DMS114 treated with DMSO at 0.1 percent for 48 hours (cell line): ENCODE measurements around the gene LEMD2.

Experiments
- DNase-seq: peaks from one replicate; lab custom pipeline; 2025; ENCODE audit not compliant: unreplicated experiment; lab: John Stamatoyannopoulos, UW

The LEMD2 gene

DNA sequence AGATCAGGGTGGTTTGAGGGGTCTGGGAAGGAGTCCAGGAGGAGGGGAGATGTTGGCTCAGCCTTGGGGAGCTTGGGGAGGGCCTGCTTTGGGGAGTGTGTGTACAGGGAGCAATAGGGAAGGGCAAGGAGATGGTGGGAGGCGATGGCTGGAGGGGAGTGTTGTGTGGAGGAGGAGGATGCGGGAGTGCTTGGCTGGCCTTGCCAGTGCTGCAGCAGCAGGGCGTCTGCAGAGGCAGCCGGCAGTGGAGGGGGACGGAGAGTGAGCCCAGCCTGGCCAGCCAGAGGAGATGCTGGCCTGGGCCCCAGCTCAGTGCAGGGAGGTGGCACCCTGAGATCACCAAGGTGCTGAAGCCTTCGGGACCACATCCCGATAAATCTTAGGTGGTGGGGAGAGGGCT is 46.1 kb downstream of the LEMD2 start:
- DNase-seq = no peak

- DNase-seq = no peak
Observed at GRCh38 chr6:33742092-33742491, 46.8 kb downstream of the LEMD2 start.

- no peak for DNase-seq
Observed at GRCh38 chr6:33740794-33741193, 48.1 kb downstream of the LEMD2 start.

DNA sequence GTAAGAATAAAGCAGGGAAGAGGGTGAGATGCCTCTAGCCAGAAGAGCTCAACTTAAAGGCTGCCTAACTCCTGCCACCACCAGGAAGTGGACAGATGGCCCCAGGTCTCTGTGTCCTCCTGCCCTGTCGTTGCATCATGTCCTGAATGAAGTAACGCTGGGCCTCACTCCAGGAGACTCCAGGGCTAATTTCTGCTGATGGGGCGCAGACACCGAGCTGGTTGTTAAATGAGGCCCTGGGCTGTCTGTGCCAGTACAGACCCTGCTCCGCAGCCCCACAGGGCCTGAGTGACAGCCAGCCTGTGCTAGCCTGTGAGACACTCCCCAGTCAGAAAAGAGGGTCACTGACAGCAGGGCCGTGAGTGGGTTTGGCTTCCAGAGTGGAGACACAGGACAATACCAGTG is 48.7 kb downstream of the LEMD2 start:
- no peak for DNase-seq

GRCh38 chr6:33739571-33739970 is 49.4 kb downstream of the LEMD2 start:
- DNase-seq = no peak

DNA sequence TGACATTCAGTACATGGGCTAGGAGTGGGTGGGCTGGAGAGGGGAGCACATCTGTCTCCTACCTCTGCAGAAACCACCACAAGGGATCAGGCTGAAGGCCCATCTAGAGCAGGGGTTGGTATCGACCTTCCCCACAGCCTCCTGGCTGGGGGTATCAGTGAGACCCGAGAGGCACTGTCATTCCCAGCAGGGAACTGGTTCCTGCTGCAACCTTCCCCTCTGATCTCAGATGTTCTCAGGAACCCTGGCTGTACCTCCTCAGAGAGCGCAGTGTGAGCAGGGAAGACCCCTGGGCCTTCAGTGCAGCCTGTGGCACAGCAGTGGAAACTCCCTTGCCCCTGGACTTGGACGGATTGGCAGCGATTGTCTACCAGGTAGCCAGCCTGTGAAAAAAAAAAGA is 50.1 kb downstream of the LEMD2 start:
- no peak for DNase-seq

DNA sequence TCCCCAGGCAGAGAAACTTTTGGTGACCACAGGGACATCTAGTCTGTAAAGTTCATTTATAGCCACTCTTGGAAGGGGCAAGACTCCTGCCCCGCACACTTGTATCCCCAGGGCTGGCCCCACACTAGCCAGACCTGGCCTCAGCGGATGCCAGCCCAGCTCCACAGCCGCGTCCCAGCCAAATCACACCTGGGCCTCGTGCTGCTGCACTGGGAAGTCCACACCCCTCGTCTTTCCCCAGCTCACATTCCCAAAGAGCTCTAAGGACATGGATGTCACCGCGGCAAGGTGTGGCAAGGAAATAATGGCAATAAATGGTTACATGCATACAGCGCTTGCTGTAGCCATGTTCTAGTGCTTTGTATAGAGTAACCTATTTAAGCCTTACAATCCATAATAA is 50.8 kb downstream of the LEMD2 start:
- no peak for DNase-seq

DNA sequence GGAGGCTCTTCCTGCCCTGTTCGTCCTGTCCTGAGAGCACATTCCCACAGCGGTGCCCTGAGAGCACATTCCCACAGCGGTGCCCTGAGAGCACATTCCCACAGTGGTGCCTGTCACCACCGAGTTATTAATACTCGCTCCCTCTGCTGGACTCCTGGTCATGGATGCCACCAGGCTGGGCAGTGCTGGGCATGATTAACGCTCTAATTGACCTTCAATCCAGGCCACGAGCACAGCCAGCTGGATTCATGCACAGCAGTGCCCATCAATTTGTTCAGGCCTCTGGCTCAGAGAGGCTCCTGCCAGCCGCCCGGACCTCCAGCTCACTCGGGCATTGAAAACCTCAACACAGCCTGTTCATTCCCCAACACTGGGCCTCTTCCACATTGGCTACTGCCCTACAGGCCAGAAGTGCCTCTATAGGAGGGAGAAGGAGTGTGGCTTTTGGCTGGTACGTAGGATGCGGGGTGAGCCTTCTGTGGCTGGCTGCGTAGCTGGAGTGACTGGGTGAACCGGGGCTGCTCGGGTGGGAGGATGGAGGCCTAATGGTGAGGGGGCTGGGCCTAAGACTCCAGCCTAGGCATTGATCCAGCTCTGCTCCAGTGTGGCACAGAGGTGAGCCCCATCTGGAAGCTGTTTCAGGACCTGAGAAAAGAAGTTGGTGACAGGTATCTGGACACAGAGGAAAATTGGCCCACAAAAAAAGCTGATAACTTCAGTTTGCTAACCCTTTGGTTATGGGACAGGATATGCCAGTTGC is 51.5 kb downstream of the LEMD2 start:
- no peak for DNase-seq

DNA sequence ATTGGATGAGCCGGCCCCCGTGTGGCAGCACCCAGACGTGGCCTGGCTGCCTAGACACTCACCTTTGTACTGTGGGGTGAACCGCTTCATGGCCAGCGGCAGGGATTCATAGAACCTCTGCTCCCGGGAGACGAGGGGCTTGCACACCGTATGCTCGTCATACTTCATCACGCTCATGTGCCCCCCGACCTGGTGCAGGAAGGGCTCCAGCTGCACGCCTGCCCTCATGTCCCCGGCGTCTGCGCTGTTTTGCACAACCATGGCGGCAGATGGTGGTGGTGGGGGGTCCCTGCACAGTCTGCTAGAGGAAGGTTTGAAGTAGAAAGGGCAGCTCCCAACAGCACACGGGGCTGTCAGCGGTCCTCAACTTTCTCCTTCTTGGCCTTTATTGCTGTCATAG is 53.7 kb downstream of the LEMD2 start:
- no peak for DNase-seq

- DNase-seq = no peak
Observed at GRCh38 chr6:33733709-33734007, 55.3 kb downstream of the LEMD2 start.

GRCh38 chr6:33732817-33733708 is 55.9 kb downstream of the LEMD2 start:
- no peak for DNase-seq

GRCh38 chr6:33732385-33732784 is 56.5 kb downstream of the LEMD2 start:
- DNase-seq = no peak

GRCh38 chr6:33731751-33732282 is 57.1 kb downstream of the LEMD2 start:
- no peak for DNase-seq

DNA sequence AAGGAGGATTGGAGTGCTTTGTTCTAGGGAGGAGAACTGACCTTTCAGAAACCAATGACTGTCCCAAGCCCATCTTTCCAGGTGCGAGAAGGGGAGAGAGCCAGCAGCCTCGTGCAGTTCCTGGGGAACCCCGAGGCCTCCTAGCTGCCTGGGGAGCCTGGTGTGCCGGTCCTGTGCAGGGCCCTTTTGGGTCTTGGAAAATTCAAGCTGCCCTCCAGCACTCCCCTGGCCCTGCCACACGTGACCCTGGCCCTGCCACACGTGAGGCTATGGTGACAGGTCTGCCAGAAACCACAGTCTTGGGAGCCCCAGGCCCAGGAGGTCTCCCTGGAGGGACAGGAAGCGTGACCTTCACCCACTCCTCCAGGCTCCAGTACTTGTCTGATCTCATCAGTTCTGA is 57.9 kb downstream of the LEMD2 start:
- no peak for DNase-seq

DNA sequence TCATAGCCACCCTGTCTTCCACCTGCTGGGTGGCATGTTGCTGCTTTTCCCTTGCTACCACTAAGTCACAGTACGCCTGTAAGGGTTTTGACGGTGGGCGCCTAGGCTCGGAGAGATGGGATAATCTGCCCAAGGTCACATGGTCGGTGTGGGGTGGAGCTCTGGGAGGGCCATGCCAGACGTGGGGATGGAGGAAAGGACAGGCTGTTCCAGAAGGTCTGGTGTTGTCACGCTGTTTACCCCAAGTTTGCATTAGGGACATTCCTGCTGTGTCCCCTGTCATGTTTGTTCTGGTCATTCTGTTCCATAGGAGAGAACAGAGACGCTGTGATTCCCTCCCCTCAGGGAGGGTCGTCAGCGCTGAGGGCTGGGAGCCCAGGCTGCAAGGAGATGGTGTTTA is 58.3 kb downstream of the LEMD2 start:
- no peak for DNase-seq

DNA sequence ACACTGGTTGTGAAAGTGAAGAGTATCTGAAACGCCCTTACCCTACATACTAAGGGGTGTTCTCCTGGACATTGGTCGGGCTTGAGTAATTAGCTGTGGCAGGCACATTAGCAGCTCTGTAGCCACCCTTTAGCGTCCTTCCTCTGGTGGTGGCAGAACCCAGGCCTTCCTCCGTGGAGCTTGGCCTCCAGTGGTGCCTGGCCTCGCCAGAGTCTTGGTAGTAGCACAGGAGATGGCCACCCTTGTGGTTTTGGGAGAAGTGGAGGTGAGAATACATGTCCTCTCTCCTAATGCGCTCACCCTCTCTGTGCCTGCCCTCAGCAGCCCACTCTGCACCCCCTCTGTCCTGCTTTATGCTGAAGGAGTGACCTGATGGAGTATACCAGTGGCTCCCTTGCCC is 59.9 kb downstream of the LEMD2 start:
- no peak for DNase-seq

DNA sequence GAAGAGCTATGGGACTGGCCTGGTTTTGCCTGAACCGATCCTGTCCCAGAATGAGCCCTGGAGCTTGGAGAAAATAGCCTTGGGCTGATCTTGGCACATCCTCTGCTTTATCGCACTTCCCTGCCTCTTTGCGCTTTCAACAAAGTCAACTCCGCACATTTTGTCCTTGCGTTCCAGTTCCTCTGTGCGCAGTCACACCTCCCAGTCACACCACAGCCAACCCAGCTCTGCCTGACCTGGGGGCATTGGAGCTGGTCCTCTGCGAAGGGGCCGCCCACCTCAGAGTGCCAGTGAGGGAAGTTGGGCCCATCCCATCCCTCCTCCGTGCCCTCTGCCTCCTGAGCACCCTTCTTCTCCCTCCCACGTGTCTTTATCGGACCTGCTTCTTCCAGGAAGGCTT is 60.5 kb downstream of the LEMD2 start:
- DNase-seq = no peak

- no peak for DNase-seq
Observed at GRCh38 chr6:33727932-33728331, 61.0 kb downstream of the LEMD2 start.

DNA sequence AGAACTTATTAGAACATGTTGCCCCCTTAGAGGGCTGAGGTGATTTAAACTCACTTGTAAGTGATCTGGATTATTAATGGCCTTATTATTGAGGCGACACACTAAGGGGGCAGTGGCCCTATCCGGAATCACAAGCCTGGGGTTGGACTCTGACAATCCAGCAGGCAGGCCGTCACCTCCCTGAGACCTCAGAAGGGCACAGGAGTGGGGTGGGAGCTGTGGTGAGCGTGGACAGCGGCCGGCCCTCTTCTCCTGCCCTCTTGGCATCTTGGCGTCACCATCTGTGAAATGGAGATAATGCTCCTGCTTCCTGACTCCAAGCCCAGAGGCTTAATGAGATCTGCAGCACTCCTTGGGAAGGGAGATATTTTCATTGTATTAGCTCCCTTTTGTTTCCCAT is 61.8 kb downstream of the LEMD2 start:
- DNase-seq = no peak

GRCh38 chr6:33726696-33727095 is 62.2 kb downstream of the LEMD2 start:
- DNase-seq = no peak

DNA sequence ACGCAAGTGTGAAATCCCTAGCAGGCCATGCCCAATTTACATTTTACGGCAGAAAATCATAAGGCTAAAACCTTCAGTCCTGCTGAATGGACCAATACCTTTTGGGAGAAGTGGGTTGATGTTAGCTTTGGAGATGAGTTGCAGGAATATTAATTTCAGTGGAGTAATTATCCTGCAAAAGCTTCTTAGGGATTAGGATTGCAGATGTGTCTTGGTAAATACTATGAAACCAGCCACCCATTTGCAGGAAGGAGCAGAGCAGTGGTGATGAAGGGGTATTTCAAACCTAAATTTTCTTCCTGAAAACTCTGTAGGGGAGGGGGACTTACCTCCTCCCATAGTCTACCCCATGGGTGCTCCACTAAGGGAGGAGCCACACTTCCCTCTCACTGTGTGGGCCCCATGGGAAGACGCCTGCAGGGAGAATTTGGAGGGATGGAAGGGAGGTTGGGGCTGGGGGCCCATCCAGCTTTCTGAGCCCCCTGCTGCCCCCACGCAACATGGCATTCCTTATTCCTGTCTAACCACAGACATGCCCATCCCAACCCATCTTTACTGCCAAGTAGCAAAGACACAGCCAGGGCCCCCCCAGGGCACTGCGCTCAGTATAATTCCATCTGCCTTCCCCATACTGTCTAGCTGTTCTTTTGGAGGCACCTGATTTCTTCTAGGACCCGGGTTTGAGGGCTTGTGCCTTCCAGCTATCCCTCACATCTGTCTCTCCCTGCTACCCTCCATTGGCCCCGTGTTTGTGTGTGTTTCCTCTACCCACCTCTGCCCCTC is 62.8 kb downstream of the LEMD2 start:
- DNase-seq = no peak

DNA sequence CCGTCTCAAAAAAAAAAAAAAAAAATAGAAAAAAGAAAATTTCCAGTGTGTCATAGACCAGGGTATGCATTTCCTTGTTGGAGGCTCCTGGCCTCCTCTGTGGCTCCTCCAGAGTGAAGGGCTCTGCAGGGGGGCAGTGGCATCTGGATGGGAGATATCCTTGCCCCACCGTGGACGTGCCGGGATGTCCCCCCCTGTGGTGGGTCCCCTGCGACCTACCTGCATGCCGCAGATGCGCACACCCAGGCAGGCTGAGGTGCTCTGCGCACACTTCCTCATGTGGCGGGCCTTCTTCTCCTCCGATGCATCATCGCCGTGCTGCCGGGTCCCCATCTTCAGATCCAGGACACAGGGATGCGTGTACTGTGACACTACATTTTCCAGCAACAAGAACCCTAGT is 63.7 kb downstream of the LEMD2 start:
- DNase-seq = no peak
